ENCODE data around the gene VPS50. TPM values are rescaled to one million over a fixed set of nuclear protein-coding genes. Genes with fewer than 3 reads are reported as not detected.
"Not testable (repeated sequence)": the region's sequence is repeated elsewhere in the genome, so short reads cannot be mapped to it uniquely, and the experiment has no call there.

Gene VPS50
- total RNA-seq, 4 donors from 2014 or later, result 24.6 to 56.8 (median 29.0) TPM

- H3K9me3 ChIP-seq, result no peaks in the 10 kb centered on the region
- TF ChIP-seq POLR2A (IDR thresholded peaks at IDR 0.05) (no peak), CTCF (IDR thresholded peaks at IDR 0.05) (no peak)
- H3K27me3 ChIP-seq, result no peaks in the 10 kb centered on the region
- H3K4me3 ChIP-seq, result no peak overlapping the region
- peaks cover 0 to 57% (median 0%) of the 10 kb centered on the region in 3 donors for H3K36me3 ChIP-seq
- DNase-seq (ENCODE audit: low spot score in 2 of 2), result no peak
- no peak overlapping the region for H3K27ac ChIP-seq
- WGBS, 2 donors, result 97% methylated on average over 4 of the region's 4 CpGs
- no peaks in the 10 kb centered on the region for H3K4me1 ChIP-seq
Measured at GRCh38 chr7:93310346-93310745, 78.2 kb downstream of the VPS50 start.

- 77 to 84% methylated on average over 3 of the region's 3 CpGs for WGBS, 2 donors
Measured at GRCh38 chr7:93314449-93314848, 82.3 kb downstream of the VPS50 start.

GRCh38 chr7:93315896-93316295, 83.7 kb downstream of the VPS50 start:
- H3K27me3 ChIP-seq, result no peaks in the 10 kb centered on the region
- no peak overlapping the region for H3K4me3 ChIP-seq
- H3K27ac ChIP-seq, result no peak overlapping the region
- H3K4me1 ChIP-seq, result no peaks in the 10 kb centered on the region
- TF ChIP-seq CTCF (IDR thresholded peaks at IDR 0.05), result no peak
- no peak for TF ChIP-seq EP300 (IDR thresholded peaks at IDR 0.05)
- TF ChIP-seq POLR2A (IDR thresholded peaks at IDR 0.05), result no peak
- H3K36me3 ChIP-seq, result peaks cover 0 to 67% (median 2%) of the 10 kb centered on the region in 3 donors
- H3K9me3 ChIP-seq, result no peaks in the 10 kb centered on the region
- DNase-seq (ENCODE audit: low spot score in 2 of 2), result no peak
- 93 to 98% methylated on average over 2 of the region's 2 CpGs for WGBS, 2 donors

More at GRCh38 chr7:93314449-93314848, 82.3 kb downstream of the VPS50 start:
- Histone ChIP-seq H3K4me3 (no peak overlapping the region), H3K4me1 (no peaks in the 10 kb centered on the region), H3K36me3 (peaks cover 0 to 61% (median 2%) of the 10 kb centered on the region in 3 donors), H3K27ac (no peak overlapping the region), H3K9me3 (no peaks in the 10 kb centered on the region), H3K27me3 (no peaks in the 10 kb centered on the region)
- no peak for TF ChIP-seq EP300 (IDR thresholded peaks at IDR 0.05)
- no peak for TF ChIP-seq CTCF (IDR thresholded peaks at IDR 0.05)
- TF ChIP-seq POLR2A (IDR thresholded peaks at IDR 0.05), result no peak
- no peak for DNase-seq (ENCODE audit: low spot score in 2 of 2)

- no peaks in the 10 kb centered on the region for H3K27me3 ChIP-seq
- H3K27ac ChIP-seq, result no peak overlapping the region
Measured at GRCh38 chr7:93316730-93317129, 84.6 kb downstream of the VPS50 start.

GRCh38 chr7:93320887-93321286, 88.7 kb downstream of the VPS50 start:
- H3K27me3 ChIP-seq, result no peaks in the 10 kb centered on the region
- 93 to 96% methylated on average over 4 of the region's 4 CpGs for WGBS, 2 donors
- H3K36me3 ChIP-seq, result peaks cover 2 to 58% (median 6%) of the 10 kb centered on the region in 3 donors
- H3K4me1 ChIP-seq, result no peaks in the 10 kb centered on the region
- H3K27ac ChIP-seq, result no peak overlapping the region
- TF ChIP-seq POLR2A (IDR thresholded peaks at IDR 0.05), result no peak
- no peak for TF ChIP-seq CTCF (IDR thresholded peaks at IDR 0.05)
- no peak for TF ChIP-seq EP300 (IDR thresholded peaks at IDR 0.05)
- no peaks in the 10 kb centered on the region for H3K9me3 ChIP-seq
- no peak for DNase-seq (ENCODE audit: low spot score in 2 of 2)
- no peak overlapping the region for H3K4me3 ChIP-seq

More at GRCh38 chr7:93316730-93317129, 84.6 kb downstream of the VPS50 start:
- DNase-seq (ENCODE audit: low spot score in 2 of 2), result no peak
- Histone ChIP-seq H3K9me3 (no peaks in the 10 kb centered on the region), H3K4me3 (no peak overlapping the region), H3K36me3 (peaks cover 2 to 67% (median 6%) of the 10 kb centered on the region in 3 donors), H3K4me1 (no peaks in the 10 kb centered on the region)
- TF ChIP-seq EP300 (IDR thresholded peaks at IDR 0.05), result no peak
- no peak for TF ChIP-seq CTCF (IDR thresholded peaks at IDR 0.05)
- TF ChIP-seq POLR2A (IDR thresholded peaks at IDR 0.05), result no peak

GRCh38 chr7:93326291-93326690, 94.1 kb downstream of the VPS50 start:
- not testable (repeated sequence) for H3K27ac ChIP-seq

More at GRCh38 chr7:93326291-93326690, 94.1 kb downstream of the VPS50 start:
- H3K27me3 ChIP-seq; H3K4me3 ChIP-seq; DNase-seq (ENCODE audit: low spot score in 2 of 2); H3K4me1 ChIP-seq; H3K9me3 ChIP-seq: not testable (repeated sequence)
- H3K36me3 ChIP-seq, result peaks cover 0 to 29% (median 3%) of the 10 kb centered on the region in 3 donors
- 92 to 98% methylated on average over 1 to 2 of the region's 2 CpGs for WGBS, 2 donors
